ENCODE measurements around the gene PGGT1B.
A peak's percentile ranks its signal among the peaks of the same experiment; 100 is the strongest.

DNA sequence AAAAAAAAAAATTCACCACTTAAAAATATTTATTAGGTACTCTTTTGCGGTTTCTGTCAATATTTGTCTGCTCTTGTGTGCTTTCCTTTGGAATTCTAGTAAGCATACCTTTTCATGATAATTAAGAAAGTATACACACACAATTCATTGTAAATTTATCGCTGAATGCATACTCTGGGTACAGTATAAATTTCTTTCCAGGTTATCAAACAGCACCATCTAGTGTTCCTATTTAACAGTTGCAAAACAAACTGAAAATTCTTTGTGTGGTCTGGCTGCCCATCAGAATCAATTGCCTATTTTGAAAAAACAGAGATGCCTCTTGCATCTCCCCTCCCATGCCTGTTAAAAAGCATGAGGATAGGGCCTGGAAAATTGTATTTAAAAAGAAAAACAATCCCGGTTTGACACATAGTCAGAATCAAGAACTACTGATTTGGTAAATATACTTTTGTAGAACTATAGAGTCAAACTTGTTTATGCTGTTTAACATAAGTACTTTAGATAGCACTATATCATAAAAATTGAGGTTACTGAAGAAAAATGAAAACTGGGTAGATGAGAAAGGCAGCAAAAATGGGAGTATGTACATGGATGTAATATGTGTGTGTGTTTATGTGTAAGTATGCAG is 16.2 kb downstream of the PGGT1B start:
- TF ChIP-seq, protein P1, sequence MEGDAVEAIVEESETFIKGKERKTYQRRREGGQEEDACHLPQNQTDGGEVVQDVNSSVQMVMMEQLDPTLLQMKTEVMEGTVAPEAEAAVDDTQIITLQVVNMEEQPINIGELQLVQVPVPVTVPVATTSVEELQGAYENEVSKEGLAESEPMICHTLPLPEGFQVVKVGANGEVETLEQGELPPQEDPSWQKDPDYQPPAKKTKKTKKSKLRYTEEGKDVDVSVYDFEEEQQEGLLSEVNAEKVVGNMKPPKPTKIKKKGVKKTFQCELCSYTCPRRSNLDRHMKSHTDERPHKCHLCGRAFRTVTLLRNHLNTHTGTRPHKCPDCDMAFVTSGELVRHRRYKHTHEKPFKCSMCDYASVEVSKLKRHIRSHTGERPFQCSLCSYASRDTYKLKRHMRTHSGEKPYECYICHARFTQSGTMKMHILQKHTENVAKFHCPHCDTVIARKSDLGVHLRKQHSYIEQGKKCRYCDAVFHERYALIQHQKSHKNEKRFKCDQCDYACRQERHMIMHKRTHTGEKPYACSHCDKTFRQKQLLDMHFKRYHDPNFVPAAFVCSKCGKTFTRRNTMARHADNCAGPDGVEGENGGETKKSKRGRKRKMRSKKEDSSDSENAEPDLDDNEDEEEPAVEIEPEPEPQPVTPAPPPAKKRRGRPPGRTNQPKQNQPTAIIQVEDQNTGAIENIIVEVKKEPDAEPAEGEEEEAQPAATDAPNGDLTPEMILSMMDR (IDR thresholded peaks at IDR 0.05): peak; percentile 93
- no peak for TF ChIP-seq EZH2 (IDR thresholded peaks at IDR 0.05; ENCODE audit: borderline replicate concordance, insufficient read depth, low read depth, low read length, poor library complexity, severe bottlenecking)

Measured in B cell (primary cell).